ENCODE measurements around the gene TM2D3.

Gene TM2D3, protein sequence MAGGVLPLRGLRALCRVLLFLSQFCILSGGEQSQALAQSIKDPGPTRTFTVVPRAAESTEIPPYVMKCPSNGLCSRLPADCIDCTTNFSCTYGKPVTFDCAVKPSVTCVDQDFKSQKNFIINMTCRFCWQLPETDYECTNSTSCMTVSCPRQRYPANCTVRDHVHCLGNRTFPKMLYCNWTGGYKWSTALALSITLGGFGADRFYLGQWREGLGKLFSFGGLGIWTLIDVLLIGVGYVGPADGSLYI

GRCh38 chr15:101652098-101652785 is at the start of gene TM2D3:
Gene TM2D3, minus strand, starts transcription at chr15:101652381. Its CDS starts 20 bp downstream, at chr15:101652361.
- DNase-seq (ENCODE audit: low read depth), result peak; percentile 89

DNA sequence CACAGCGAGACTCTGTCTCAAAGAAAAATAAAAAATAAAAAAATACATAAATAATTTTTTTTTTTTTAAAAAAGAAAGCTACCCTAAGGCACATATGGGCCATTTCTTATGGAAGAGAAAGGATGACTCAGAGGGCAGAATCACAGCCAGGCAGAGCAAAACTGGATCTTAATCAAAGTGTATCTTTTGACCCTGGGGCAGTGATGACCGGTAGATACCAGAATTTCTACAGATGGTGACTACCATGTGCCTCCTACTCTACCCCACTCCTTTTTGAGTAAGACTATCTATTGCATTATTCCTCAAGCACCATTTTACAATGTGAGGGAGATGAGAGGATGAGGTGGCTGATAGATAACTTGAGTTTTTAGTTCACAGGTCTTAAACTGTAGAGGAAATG is 46.1 kb upstream of the TM2D3 start:
- no peak for DNase-seq (ENCODE audit: low read depth)

DNA sequence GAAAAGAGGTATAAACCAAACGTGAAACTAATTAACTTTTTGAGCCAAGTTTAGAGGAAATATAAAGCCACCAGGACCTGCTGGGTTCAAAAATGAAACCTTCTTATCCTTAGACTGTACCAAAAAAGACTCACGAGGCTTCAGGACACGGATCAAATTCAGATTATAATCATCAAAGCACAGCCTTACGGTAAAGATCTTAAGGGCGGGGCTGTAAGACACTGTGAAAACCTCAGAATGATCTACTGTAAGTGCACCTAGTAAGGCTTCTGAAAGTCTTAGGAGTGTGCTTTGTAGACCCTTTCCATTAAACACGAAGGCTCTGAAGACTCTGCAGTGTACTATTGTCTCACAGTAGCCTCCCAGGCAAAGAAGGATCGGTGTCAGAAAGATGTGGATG is 45.3 kb upstream of the TM2D3 start:
- DNase-seq (ENCODE audit: low read depth), result no peak

DNA sequence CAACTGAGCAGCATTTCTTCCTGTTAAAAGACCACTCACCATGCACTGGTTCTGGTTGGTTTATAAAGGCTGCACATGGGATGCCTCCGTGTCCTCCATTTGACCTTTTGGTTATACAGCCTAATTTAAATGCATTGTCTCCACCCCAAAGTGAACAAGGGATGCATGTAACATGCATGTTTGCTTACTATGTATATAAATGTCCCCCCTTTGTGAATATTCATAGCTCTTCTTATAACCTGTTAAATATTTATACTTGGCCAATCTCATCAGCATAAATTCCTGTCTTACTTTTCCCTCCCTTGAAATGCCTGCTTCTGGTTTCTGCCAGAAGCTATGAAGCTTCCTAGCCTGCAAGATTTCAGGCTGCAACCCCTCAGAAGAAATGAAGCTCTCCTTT is 44.6 kb upstream of the TM2D3 start:
- no peak for DNase-seq (ENCODE audit: low read depth)

- no peak for DNase-seq (ENCODE audit: low read depth)
Measured at GRCh38 chr15:101694261-101694660, 42.1 kb upstream of the TM2D3 start.

DNA sequence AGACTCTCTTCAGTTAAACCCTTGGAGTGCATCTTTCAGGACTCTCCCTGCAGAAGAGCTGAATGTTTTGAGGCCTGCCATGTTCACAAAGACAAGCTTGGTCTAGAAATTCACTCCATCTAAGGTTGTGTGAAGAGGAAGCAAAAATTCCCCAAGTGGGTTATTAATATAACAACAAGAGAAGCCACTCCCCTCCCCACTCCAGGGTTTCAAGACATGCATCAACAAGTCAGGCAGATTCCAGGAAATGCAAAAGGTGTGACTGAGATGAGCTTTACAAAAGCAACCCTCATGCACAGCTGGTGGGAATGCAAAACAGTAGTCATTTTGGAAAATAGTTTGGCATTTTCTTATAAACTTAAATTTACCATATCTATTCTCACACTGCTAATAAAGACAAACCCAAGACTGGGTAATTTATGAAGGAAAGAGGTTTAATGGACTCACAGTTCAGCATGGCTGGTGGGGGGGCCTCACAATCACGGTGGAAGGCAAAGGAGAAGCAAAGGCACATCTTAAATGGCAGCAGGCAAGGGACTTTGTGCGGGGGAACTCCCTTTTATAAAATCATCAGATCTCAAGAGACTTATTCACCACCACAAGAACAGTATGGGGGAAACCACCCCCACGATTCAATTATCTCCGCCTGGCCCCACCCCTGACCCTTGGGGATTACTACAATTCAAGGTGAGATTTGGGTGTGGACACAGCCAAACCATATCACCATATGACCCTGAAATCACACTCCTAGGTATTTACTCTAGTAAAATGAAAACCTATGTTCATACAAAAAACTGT is 40.8 kb upstream of the TM2D3 start:
- DNase-seq (ENCODE audit: low read depth), result no peak

GRCh38 chr15:101689901-101690300 is 37.7 kb upstream of the TM2D3 start:
- no peak for DNase-seq (ENCODE audit: low read depth)

- DNase-seq (ENCODE audit: low read depth), result no peak
Measured at GRCh38 chr15:101686718-101687117, 34.5 kb upstream of the TM2D3 start.

DNA sequence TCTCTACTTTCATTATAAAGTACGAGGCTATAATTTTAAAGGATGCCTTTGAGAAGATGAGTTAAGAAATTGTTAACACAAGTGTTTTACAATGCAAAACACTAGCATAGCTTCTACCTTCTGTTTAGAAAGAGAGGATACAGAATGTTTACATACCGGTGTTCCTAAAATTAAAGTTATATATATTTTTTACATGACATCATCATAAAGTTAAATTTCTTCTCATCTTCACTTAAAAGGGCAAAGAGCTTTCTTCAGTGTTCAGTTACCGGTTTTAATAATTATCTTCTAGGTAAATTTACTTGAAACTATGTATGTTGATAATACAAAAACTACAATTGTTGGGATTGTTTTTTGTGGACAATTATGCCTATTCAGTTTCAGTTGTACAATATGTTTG is 32.7 kb upstream of the TM2D3 start:
- DNase-seq (ENCODE audit: low read depth), result no peak

- no peak for DNase-seq (ENCODE audit: low read depth)
Measured at GRCh38 chr15:101684384-101684783, 32.2 kb upstream of the TM2D3 start.

DNA sequence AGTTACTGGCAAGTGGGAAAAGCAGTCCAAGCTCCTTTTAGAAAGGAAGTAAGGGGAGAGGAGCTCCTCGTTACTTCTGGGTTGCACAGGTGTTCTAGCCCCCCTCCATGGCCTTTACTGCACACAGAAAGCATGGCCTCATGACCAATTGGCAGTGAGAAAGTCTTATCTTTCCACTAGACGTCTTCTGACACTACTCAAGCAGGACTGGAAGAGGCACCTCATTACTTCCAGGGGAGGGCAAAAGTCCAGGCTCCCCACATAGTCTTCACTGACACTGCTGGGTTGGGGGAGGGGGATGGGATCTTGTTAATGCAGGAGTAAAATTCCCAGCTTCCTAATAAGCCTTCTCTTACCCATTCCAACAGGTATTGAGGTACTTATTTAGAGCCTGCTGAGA is 27.6 kb upstream of the TM2D3 start:
- no peak for DNase-seq (ENCODE audit: low read depth)

DNA sequence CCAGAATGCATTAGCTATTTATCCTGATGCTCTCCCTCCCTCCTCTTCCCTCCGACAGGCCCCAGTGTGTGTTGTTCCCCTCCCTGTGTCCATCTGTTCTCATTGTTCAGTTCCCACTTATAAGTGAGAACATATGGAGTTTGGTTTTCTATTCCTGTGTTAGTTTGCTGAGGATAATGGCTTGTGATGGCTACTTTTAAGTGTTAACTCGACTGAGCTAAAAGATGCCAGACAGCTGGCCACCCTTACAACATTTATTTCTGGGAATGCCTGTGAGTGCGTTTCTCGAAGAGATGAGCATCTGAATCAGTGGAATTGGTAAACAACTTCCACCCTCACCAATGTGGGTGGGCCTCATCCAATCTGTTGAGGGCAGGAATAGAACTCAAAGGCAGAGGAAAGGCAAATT is 24.7 kb upstream of the TM2D3 start:
- DNase-seq (ENCODE audit: low read depth), result no peak

- no peak for DNase-seq (ENCODE audit: low read depth)
Measured at GRCh38 chr15:101675796-101676582, 23.8 kb upstream of the TM2D3 start.

- no peak for DNase-seq (ENCODE audit: low read depth)
Measured at GRCh38 chr15:101675015-101675414, 22.8 kb upstream of the TM2D3 start.

- no peak for DNase-seq (ENCODE audit: low read depth)
Measured at GRCh38 chr15:101672298-101672697, 20.1 kb upstream of the TM2D3 start.

GRCh38 chr15:101669744-101670143 is 17.6 kb upstream of the TM2D3 start:
- no peak for DNase-seq (ENCODE audit: low read depth)

- DNase-seq (ENCODE audit: low read depth), result no peak
Measured at GRCh38 chr15:101667881-101668280, 15.7 kb upstream of the TM2D3 start.

GRCh38 chr15:101664303-101664913 is 12.2 kb upstream of the TM2D3 start:
- no peak for DNase-seq (ENCODE audit: low read depth)

DNA sequence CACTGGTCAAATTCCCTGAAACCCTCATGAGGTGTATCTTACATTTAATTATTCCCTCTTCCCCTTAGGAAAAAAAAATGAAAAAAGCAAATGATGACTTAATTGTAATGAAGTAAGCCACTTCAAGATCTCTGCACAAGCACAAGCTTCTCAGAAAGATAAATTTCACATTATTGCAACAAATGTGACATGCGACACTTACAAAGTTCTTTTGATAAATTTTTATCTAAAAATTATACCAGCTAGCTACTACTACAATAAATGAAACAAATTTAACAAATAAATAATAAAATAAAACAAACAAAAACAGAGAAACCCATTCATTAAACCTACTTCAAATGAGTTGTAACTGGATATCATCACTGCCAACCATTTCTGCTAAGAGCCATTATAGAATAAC is 10.0 kb upstream of the TM2D3 start:
- DNase-seq (ENCODE audit: low read depth), result no peak

GRCh38 chr15:101660005-101660404 is 7.8 kb upstream of the TM2D3 start:
- DNase-seq (ENCODE audit: low read depth), result no peak

GRCh38 chr15:101657968-101658784 is 6.0 kb upstream of the TM2D3 start:
- DNase-seq (ENCODE audit: low read depth), result no peak
